A549 (cell line): ENCODE measurements around the gene HOXC10. TPM values are rescaled to one million over a fixed set of nuclear protein-coding genes. Genes with fewer than 3 reads are reported as not detected.

Experiments
- ATAC-seq, 2 experiments: fragments of 200-7000 bp in 1 of 2; fragments of >200 bp in 1 of 2; cut with Nextera tagmentation in 1 of 2; cut with Tn5 transposase in 1 of 2; 3 replicates each; pipeline versions ENCODE4 v1.8.0 to v1.9.1; 2018 to 2020; ENCODE audit warnings: mild to moderate bottlenecking in 1 of 2, moderate library complexity in 1 of 2
- CTCF ChIA-PET: fragments of 300-600 bp; sonication (Branson Sonifier 250); formaldehyde crosslinking; extraction: SDS; loops from one replicate; lab custom pipeline; 2021; ENCODE audit warnings: antibody characterized with exemption, inconsistent platforms; lab: Yijun Ruan, JAX
- POLR2A ChIA-PET: fragments of 350-600 bp; formaldehyde crosslinking; extraction: SDS; loops from one replicate; lab custom pipeline; 2021; ENCODE audit warnings: antibody characterized with exemption, inconsistent platforms; lab: Yijun Ruan, JAX
- DNase-seq, 2 experiments: peaks; one replicate each; pipeline versions ENCODE4 v3.0.0 to v3.0.0-alpha.2; 2011 to 2016; ENCODE audit warnings: low read depth in 1 of 2, low spot score in 1 of 2
- FAIRE-seq: peaks from 2 replicates; lab custom pipeline; 2011; peaks lifted over from hg19 to GRCh38; lab: Jason Lieb, UNC
- H3K27ac ChIP-seq, 2 experiments: fragments of >200 bp; sonication (Bioruptor Twin); formaldehyde crosslinking; 3 replicates each; pipeline ENCODE4 v1.5.1; 2016 to 2017
- H3K4me1 ChIP-seq: fragments of >200 bp; sonication (Bioruptor Twin); formaldehyde crosslinking; 3 replicates; pipeline ENCODE4 v1.6.1; 2016
- H3K4me2 ChIP-seq: fragments of >200 bp; sonication (Bioruptor Twin); formaldehyde crosslinking; 3 replicates; pipeline ENCODE4 v1.6.1; 2016
- H3K4me3 ChIP-seq: fragments of >200 bp; sonication (Bioruptor Twin); formaldehyde crosslinking; 3 replicates; pipeline ENCODE4 v1.5.1; 2016
- H3K9me3 ChIP-seq: fragments of >200 bp; sonication (Bioruptor Twin); formaldehyde crosslinking; 3 replicates; pipeline ENCODE4 v1.6.1; 2016
- BHLHE40 ChIP-seq: IDR thresholded peaks from 2 replicates; pipeline ENCODE4 v1.6.1; 2012; ENCODE audit warnings: low read depth, low read length, inconsistent platforms
- CHD4 ChIP-seq: fragments of 200-600 bp; sonication (generic); IDR thresholded peaks from 2 replicates; pipeline ENCODE4 v1.6.1; 2016; ENCODE audit warnings: antibody characterized with exemption, mild to moderate bottlenecking, borderline replicate concordance
- CTCF ChIP-seq: fragments of >200 bp; sonication (Bioruptor Twin); formaldehyde crosslinking; IDR thresholded peaks from 3 replicates; pipeline ENCODE4 v1.5.1; 2016
- E2F6 ChIP-seq: IDR thresholded peaks from 2 replicates; pipeline ENCODE4 v1.6.1; 2012; ENCODE audit warnings: low read depth, borderline replicate concordance
- EHMT2 ChIP-seq: fragments of 200-600 bp; sonication (generic); IDR thresholded peaks from 2 replicates; pipeline ENCODE4 v1.6.1; 2016; ENCODE audit warnings: antibody characterized with exemption, low read depth, mild to moderate bottlenecking, moderate library complexity
- ELK1 ChIP-seq: fragments of 150-350 bp; IDR thresholded peaks from 2 replicates; pipeline ENCODE4 v1.6.1; 2014; ENCODE audit warnings: low read depth, mild to moderate bottlenecking, low read length
- ESRRA ChIP-seq: fragments of 150-350 bp; IDR thresholded peaks from 2 replicates; pipeline ENCODE4 v1.6.1; 2014; ENCODE audit warnings: mild to moderate bottlenecking, low read length, borderline replicate concordance
- FOSB ChIP-seq: fragments of 250-450 bp; sonication (Bioruptor Pico); IDR thresholded peaks from 2 replicates; pipeline ENCODE4 v1.5.0; 2020; ENCODE audit warnings: mild to moderate bottlenecking, moderate library complexity
- HDAC2 ChIP-seq: fragments of 200-600 bp; sonication (generic); IDR thresholded peaks from 2 replicates; pipeline ENCODE4 v1.6.1; 2016
- HEYL ChIP-seq: fragments of 250-450 bp; sonication (Bioruptor Pico); IDR thresholded peaks from 2 replicates; pipeline ENCODE4 v1.8.0; 2021; ENCODE audit warnings: mild to moderate bottlenecking, moderate library complexity
- HMGXB4 ChIP-seq: fragments of 250-450 bp; sonication (Bioruptor Pico); IDR thresholded peaks from 2 replicates; pipeline ENCODE4 v1.5.0; 2021; ENCODE audit warnings: mild to moderate bottlenecking, moderate library complexity, borderline replicate concordance
- HOXA7 ChIP-seq: fragments of 250-450 bp; sonication (Bioruptor Pico); IDR thresholded peaks from 2 replicates; pipeline ENCODE4 v1.5.0; 2020; ENCODE audit warnings: mild to moderate bottlenecking, moderate library complexity
- HOXB5 ChIP-seq: fragments of 250-450 bp; sonication (Bioruptor Pico); IDR thresholded peaks from 2 replicates; pipeline ENCODE4 v1.5.0; 2020; ENCODE audit warnings: mild to moderate bottlenecking, moderate library complexity
- KDM1A ChIP-seq: fragments of 200-600 bp; sonication (generic); IDR thresholded peaks from 2 replicates; pipeline ENCODE4 v1.6.1; 2016; ENCODE audit warnings: low read depth, mild to moderate bottlenecking
- KDM5A ChIP-seq: fragments of 200-600 bp; sonication (generic); IDR thresholded peaks from 2 replicates; pipeline ENCODE4 v1.6.1; 2016; ENCODE audit warnings: antibody characterized with exemption, mild to moderate bottlenecking
- MAFK ChIP-seq: fragments of 450-650 bp; IDR thresholded peaks from 2 replicates; pipeline ENCODE4 v1.6.1; 2014; ENCODE audit not compliant: partially characterized antibody
- MAX ChIP-seq: IDR thresholded peaks from 2 replicates; pipeline ENCODE4 v1.6.1; 2012
- MYC ChIP-seq: IDR thresholded peaks from 2 replicates; pipeline ENCODE4 v1.6.1; 2012; ENCODE audit warnings: mild to moderate bottlenecking, inconsistent platforms, low read length, improper control_type of control experiment, borderline replicate concordance
- NPAS2 ChIP-seq: fragments of 250-450 bp; sonication (Bioruptor Pico); IDR thresholded peaks from 2 replicates; pipeline ENCODE4 v1.8.0; 2022; ENCODE audit warnings: mild to moderate bottlenecking, moderate library complexity, borderline replicate concordance
- PBX3 ChIP-seq: IDR thresholded peaks from 2 replicates; pipeline ENCODE4 v1.6.1; 2012
- PHF8 ChIP-seq: fragments of 200-600 bp; sonication (generic); IDR thresholded peaks from 2 replicates; pipeline ENCODE4 v1.6.1; 2016; ENCODE audit warnings: low read depth, mild to moderate bottlenecking, antibody characterized with exemption, moderate library complexity, borderline replicate concordance
- POLR2A ChIP-seq: IDR thresholded peaks from 2 replicates; pipeline ENCODE4 v1.6.1; 2012; ENCODE audit warnings: mild to moderate bottlenecking, low read length
- RAD21 ChIP-seq, 2 experiments: fragments of >200 bp in 1 of 2; sonication (Bioruptor Twin) in 1 of 2; formaldehyde crosslinking in 1 of 2; IDR thresholded peaks in 1 of 2; conservative IDR thresholded peaks in 1 of 2; 2 replicates in 1 of 2; 3 replicates in 1 of 2; pipeline ENCODE4 v1.6.1; 2012 to 2018; ENCODE audit warnings: inconsistent platforms in 1 of 2
- RFX5 ChIP-seq: fragments of 450-650 bp; IDR thresholded peaks from 2 replicates; pipeline ENCODE4 v1.7.1; 2014; ENCODE audit warnings: antibody characterized with exemption, mild to moderate bottlenecking, moderate library complexity
- SREBF2 ChIP-seq: fragments of 450-650 bp; IDR thresholded peaks from 2 replicates; pipeline ENCODE4 v1.6.1; 2014; ENCODE audit warnings: mild to moderate bottlenecking, moderate library complexity
- TFCP2L1 ChIP-seq: fragments of 250-450 bp; sonication (Bioruptor Pico); IDR thresholded peaks from 2 replicates; pipeline ENCODE4 v1.5.0; 2021; ENCODE audit warnings: mild to moderate bottlenecking
- USF2 ChIP-seq: fragments of 450-650 bp; IDR thresholded peaks from 2 replicates; pipeline ENCODE4 v1.6.1; 2014; ENCODE audit warnings: antibody characterized with exemption
- ZSCAN20 ChIP-seq: fragments of 250-450 bp; sonication (Bioruptor Pico); IDR thresholded peaks from 2 replicates; pipeline ENCODE4 v1.8.0; 2022; ENCODE audit warnings: mild to moderate bottlenecking, moderate library complexity
- WGBS: methylation state at CpG from one replicate; pipeline ENCODE4 v1.1.6; 2017; ENCODE audit errors: missing lambda C conversion rate; 5-methylcytosine and 5-hydroxymethylcytosine counted together
- polyA plus RNA-seq, 4 experiments: library from polyadenylated mRNA; depleted of rRNA in 3 of 4; stranded (reverse); fragments of >200 nt; fragmentation: RNase III in 1 of 4; extraction: RNeasy Plus Mini Kit Qiagen cat#74134 plus additional on column Dnase treatment in 1 of 4; gene quantifications; 2 replicates in 3 of 4; 3 replicates in 1 of 4; pipeline ENCODE4 v1.2.3, GENCODE V29; 2011 to 2017

HOXC10 gene
- polyA plus RNA-seq, 2 of the 4 experiments (the other 2 are of a cell fraction) = 2.9 to 3.2 TPM

- POLR2A ChIA-PET = no interaction called here
- 94% methylated on average over 41 of the region's 43 CpGs for WGBS
- TF ChIP-seq ELK1 = no peak
- TF ChIP-seq MAFK = no peak
- no peak for TF ChIP-seq TFCP2L1 (CRISPR knock-in tag)
- TF ChIP-seq HDAC2 = no peak
- no peak for TF ChIP-seq SREBF2
- no peak for TF ChIP-seq ESRRA
- TF ChIP-seq MAX = no peak
- TF ChIP-seq BHLHE40 = no peak
- TF ChIP-seq HEYL (CRISPR knock-in tag) = no peak
- no peak for TF ChIP-seq HOXA7 (CRISPR knock-in tag)
- TF ChIP-seq KDM5A = no peak
- TF ChIP-seq HOXB5 (CRISPR knock-in tag) = no peak
These were observed 34.3 kb downstream of the HOXC10 start for GRCh38 chr12:54019091-54019811.

GRCh38 chr12:54019924-54020590, 35.1 kb downstream of the HOXC10 start:
- Histone ChIP-seq H3K4me2 (peak overlapping the region; percentile 96), H3K4me1 (peaks cover 34% of the 10 kb centered on the region), H3K9me3 (no peaks in the 10 kb centered on the region), H3K27ac (peak overlapping the region in 1 of 2 experiments; percentile 99; a peak in 4 of 6 replicates), H3K4me3 (no peak overlapping the region)
- ChIA-PET POLR2A (no interaction called here), CTCF (interaction anchor here (1.0 to 27.9 kb wide), 5 partner anchors 8 to 194 kb away, joined by 3 to 476 read pairs (median 54); partner anchors contain the start of genes HOXC5, HOXC6 and SMUG1)
- no peak for TF ChIP-seq KDM5A
- no peak for TF ChIP-seq USF2
- TF ChIP-seq MYC = no peak
- no peak for TF ChIP-seq ZSCAN20 (CRISPR knock-in tag)
- no peak for TF ChIP-seq NPAS2 (CRISPR knock-in tag)
- TF ChIP-seq POLR2A = no peak
- TF ChIP-seq FOSB = no peak
- TF ChIP-seq EHMT2 = no peak
- no peak for TF ChIP-seq CTCF
- TF ChIP-seq RAD21 (conservative IDR thresholded peaks at IDR 0.05 in 1 of 2, IDR thresholded peaks at IDR 0.05 in 1 of 2) = no peak
- TF ChIP-seq PHF8 = no peak
- no peak for TF ChIP-seq RFX5
- TF ChIP-seq KDM1A = no peak
- no peak for TF ChIP-seq HDAC2
- no peak for TF ChIP-seq E2F6
- no peak for TF ChIP-seq PBX3
- no peak for TF ChIP-seq CHD4
- no peak for TF ChIP-seq HMGXB4
- no peak for TF ChIP-seq TFCP2L1 (CRISPR knock-in tag)
- no peak for ATAC-seq
- DNase-seq = no peak
- WGBS = 74% methylated on average over 10 of the region's 10 CpGs
- no peak for FAIRE-seq

More at GRCh38 chr12:54019091-54019811, 34.3 kb downstream of the HOXC10 start:
- H3K27ac ChIP-seq = peak overlapping the region; percentile 96 to 99; a peak in 5 of 6 replicates
- ATAC-seq (no peak), FAIRE-seq (no peak), DNase-seq (no peak)
- peak overlapping the region; percentile 96 for H3K4me2 ChIP-seq
- no peaks in the 10 kb centered on the region for H3K9me3 ChIP-seq
- peaks cover 35% of the 10 kb centered on the region for H3K4me1 ChIP-seq
- H3K4me3 ChIP-seq = no peak overlapping the region; the same call in 2 of the 3 replicates
- CTCF ChIA-PET = interaction anchor here (1.0 to 27.9 kb wide), 3 partner anchors 9 to 174 kb away, joined by 3 to 476 read pairs (median 54); partner anchors contain the start of genes HOXC6 and SMUG1
